H9 (cell line): ENCODE measurements around the gene TEX22. TPM values are rescaled to one million over a fixed set of nuclear protein-coding genes. Genes with fewer than 3 reads are reported as not detected.

Experiments used
- DNase-seq: peaks from one replicate; pipeline ENCODE4 v3.0.0-alpha.2; 2017
- H2AFZ ChIP-seq: one replicate; pipeline ENCODE4 v1.6.1; 2013; ENCODE audit warnings: mild to moderate bottlenecking, low read length, control low read depth, moderate library complexity
- H2AK5ac ChIP-seq: 2 replicates; pipeline ENCODE4 v1.6.1; 2013; ENCODE audit warnings: low read length, control low read depth, mixed read lengths; ENCODE audit not compliant: insufficient read length
- H2BK120ac ChIP-seq: one replicate; pipeline ENCODE4 v1.6.1; 2013; ENCODE audit warnings: low read depth, mild to moderate bottlenecking, low read length, control low read depth, inconsistent platforms; ENCODE audit not compliant: poor library complexity, severe bottlenecking
- H2BK12ac ChIP-seq: 2 replicates; pipeline ENCODE4 v1.6.1; 2013; ENCODE audit warnings: low read length, control low read depth, mixed read lengths, low read depth; ENCODE audit not compliant: insufficient read length
- H2BK15ac ChIP-seq: 2 replicates; pipeline ENCODE4 v1.6.1; 2013; ENCODE audit warnings: low read depth, low read length, control low read depth
- H2BK20ac ChIP-seq: one replicate; pipeline ENCODE4 v1.6.1; 2013; ENCODE audit warnings: low read depth, mild to moderate bottlenecking, low read length, control low read depth, inconsistent platforms; ENCODE audit not compliant: poor library complexity, severe bottlenecking
- H2BK5ac ChIP-seq: 2 replicates; pipeline ENCODE4 v1.6.1; 2013; ENCODE audit warnings: low read length, control low read depth, mixed read lengths; ENCODE audit not compliant: insufficient read length
- H3K14ac ChIP-seq: 2 replicates; pipeline ENCODE4 v1.6.1; 2013; ENCODE audit warnings: low read length, control low read depth; ENCODE audit not compliant: insufficient read depth
- H3K18ac ChIP-seq: 2 replicates; pipeline ENCODE4 v1.6.1; 2013; ENCODE audit warnings: low read depth, mild to moderate bottlenecking, mixed read lengths, low read length, control low read depth; ENCODE audit not compliant: insufficient read length
- H3K23ac ChIP-seq: 2 replicates; pipeline ENCODE4 v1.6.1; 2013; ENCODE audit warnings: low read length, control low read depth, mixed read lengths, low read depth; ENCODE audit not compliant: insufficient read length
- H3K23me2 ChIP-seq: 2 replicates; pipeline ENCODE4 v1.6.1; 2013; ENCODE audit warnings: low read depth, mild to moderate bottlenecking, mixed read lengths, low read length, control low read depth; ENCODE audit not compliant: insufficient read length, poor library complexity, severe bottlenecking
- H3K27ac ChIP-seq: 2 replicates; pipeline ENCODE4 v1.5.1; 2013; ENCODE audit warnings: low read length, control low read depth, mixed read lengths, low read depth; ENCODE audit not compliant: insufficient read length
- H3K27me3 ChIP-seq: 2 replicates; pipeline ENCODE4 v1.6.1; 2013; ENCODE audit warnings: low read length, control low read depth, inconsistent platforms; ENCODE audit not compliant: insufficient read depth
- H3K4ac ChIP-seq: 2 replicates; pipeline ENCODE4 v1.6.1; 2013; ENCODE audit warnings: low read depth, mild to moderate bottlenecking, control low read depth, inconsistent platforms, low read length, moderate library complexity
- H3K4me1 ChIP-seq: 2 replicates; pipeline ENCODE4 v1.6.1; 2013; ENCODE audit warnings: low read length, control low read depth, inconsistent platforms; ENCODE audit not compliant: insufficient read depth
- H3K4me2 ChIP-seq: 2 replicates; pipeline ENCODE4 v1.6.1; 2013; ENCODE audit warnings: low read length, control low read depth, mixed read lengths; ENCODE audit not compliant: insufficient read length, insufficient read depth
- H3K56ac ChIP-seq: 2 replicates; pipeline ENCODE4 v1.6.1; 2013; ENCODE audit warnings: low read depth, mild to moderate bottlenecking, mixed read lengths, low read length, control low read depth; ENCODE audit not compliant: insufficient read length
- H3K79me1 ChIP-seq: 2 replicates; pipeline ENCODE4 v1.6.1; 2013; ENCODE audit warnings: low read depth, mild to moderate bottlenecking, moderate library complexity, low read length, control low read depth, inconsistent platforms; ENCODE audit not compliant: insufficient read depth, poor library complexity, severe bottlenecking
- H3K79me2 ChIP-seq: 2 replicates; pipeline ENCODE4 v1.6.1; 2013; ENCODE audit warnings: low read length, control low read depth, inconsistent platforms; ENCODE audit not compliant: insufficient read depth
- H3K9ac ChIP-seq: 2 replicates; pipeline ENCODE4 v1.6.1; 2013; ENCODE audit warnings: low read length, control low read depth, mixed read lengths; ENCODE audit not compliant: insufficient read length; ENCODE audit errors: extremely low read depth
- H3K9me3 ChIP-seq: one replicate; pipeline ENCODE4 v1.6.1; 2013; ENCODE audit warnings: low read depth, low read length, inconsistent platforms; ENCODE audit not compliant: control insufficient read depth
- H3T11ph ChIP-seq: one replicate; pipeline ENCODE4 v1.6.1; 2013; ENCODE audit warnings: mild to moderate bottlenecking, low read length, control low read depth, inconsistent platforms
- H4K20me1 ChIP-seq: one replicate; pipeline ENCODE4 v1.6.1; 2013; ENCODE audit not compliant: control insufficient read depth, insufficient read length, insufficient read depth
- H4K5ac ChIP-seq: 2 replicates; pipeline ENCODE4 v1.6.1; 2013; ENCODE audit warnings: low read depth, mild to moderate bottlenecking, mixed read lengths, low read length, control low read depth; ENCODE audit not compliant: insufficient read length
- H4K8ac ChIP-seq: replicated peaks from 2 replicates; pipeline ENCODE4 v1.6.1; 2013; ENCODE audit warnings: low read length, control low read depth, mixed read lengths, low read depth; ENCODE audit not compliant: insufficient read length
- H4K91ac ChIP-seq: 2 replicates; pipeline ENCODE4 v1.6.1; 2013; ENCODE audit warnings: low read depth, mild to moderate bottlenecking, moderate library complexity, mixed read lengths, low read length, control low read depth; ENCODE audit not compliant: insufficient read length
- H3K27ac Mint-ChIP-seq, 3 experiments: 2 replicates in 2 of 3; 3 replicates in 1 of 3; pipeline ENCODE4 v1.8.0; 2020 to 2021; ENCODE audit warnings: mixed read lengths in 3 of 3, mild to moderate bottlenecking in 1 of 3, moderate library complexity in 1 of 3
- H3K27me3 Mint-ChIP-seq: 2 replicates; pipeline ENCODE4 v1.8.0; 2021; ENCODE audit warnings: low read depth, mild to moderate bottlenecking, moderate library complexity, mixed read lengths
- H3K36me3 Mint-ChIP-seq, 3 experiments: 2 replicates in 2 of 3; 3 replicates in 1 of 3; pipeline ENCODE4 v1.8.0; 2020 to 2021; ENCODE audit warnings: low read depth in 3 of 3, mixed read lengths in 3 of 3; ENCODE audit not compliant: insufficient read depth in 1 of 3
- H3K4me1 Mint-ChIP-seq, 2 experiments: 2 replicates each; pipeline ENCODE4 v1.8.0; 2020; ENCODE audit warnings: mixed read lengths in 2 of 2
- H3K4me3 Mint-ChIP-seq, 2 experiments: 2 replicates in 1 of 2; 3 replicates in 1 of 2; pipeline ENCODE4 v1.8.0; 2020 to 2021; ENCODE audit warnings: mild to moderate bottlenecking in 2 of 2, mixed read lengths in 2 of 2, moderate library complexity in 1 of 2
- H3K9me3 Mint-ChIP-seq, 2 experiments: 2 replicates in 1 of 2; 3 replicates in 1 of 2; pipeline ENCODE4 v1.8.0; 2020; ENCODE audit warnings: mild to moderate bottlenecking in 2 of 2, mixed read lengths in 2 of 2, moderate library complexity in 1 of 2
- WGBS: extraction: QIAGEN DNeasy Blood & Tissue Kit; methylation state at CpG from one replicate; pipeline ENCODE4 v1.1.7; 2013; ENCODE audit warnings: missing lambda C conversion rate, low lambda C conversion rate, mixed read lengths; ENCODE audit not compliant: insufficient read length; ENCODE audit errors: extremely low coverage; 5-methylcytosine and 5-hydroxymethylcytosine counted together
- total RNA-seq: library from RNA; stranded (reverse); gene quantifications from 2 replicates; pipeline ENCODE4 v1.2.1, GENCODE V29; 2021
- TF ChIP-seq, protein P1 (sequence below): fragments of 200-600 bp; sonication (generic); conservative IDR thresholded peaks from 3 replicates; pipeline ENCODE4 v1.8.0; 2021; ENCODE audit warnings: antibody characterized with exemption, mild to moderate bottlenecking

TEX22 gene
- total RNA-seq, 1 experiment from 2014 or later = 0.83 TPM

DNA sequence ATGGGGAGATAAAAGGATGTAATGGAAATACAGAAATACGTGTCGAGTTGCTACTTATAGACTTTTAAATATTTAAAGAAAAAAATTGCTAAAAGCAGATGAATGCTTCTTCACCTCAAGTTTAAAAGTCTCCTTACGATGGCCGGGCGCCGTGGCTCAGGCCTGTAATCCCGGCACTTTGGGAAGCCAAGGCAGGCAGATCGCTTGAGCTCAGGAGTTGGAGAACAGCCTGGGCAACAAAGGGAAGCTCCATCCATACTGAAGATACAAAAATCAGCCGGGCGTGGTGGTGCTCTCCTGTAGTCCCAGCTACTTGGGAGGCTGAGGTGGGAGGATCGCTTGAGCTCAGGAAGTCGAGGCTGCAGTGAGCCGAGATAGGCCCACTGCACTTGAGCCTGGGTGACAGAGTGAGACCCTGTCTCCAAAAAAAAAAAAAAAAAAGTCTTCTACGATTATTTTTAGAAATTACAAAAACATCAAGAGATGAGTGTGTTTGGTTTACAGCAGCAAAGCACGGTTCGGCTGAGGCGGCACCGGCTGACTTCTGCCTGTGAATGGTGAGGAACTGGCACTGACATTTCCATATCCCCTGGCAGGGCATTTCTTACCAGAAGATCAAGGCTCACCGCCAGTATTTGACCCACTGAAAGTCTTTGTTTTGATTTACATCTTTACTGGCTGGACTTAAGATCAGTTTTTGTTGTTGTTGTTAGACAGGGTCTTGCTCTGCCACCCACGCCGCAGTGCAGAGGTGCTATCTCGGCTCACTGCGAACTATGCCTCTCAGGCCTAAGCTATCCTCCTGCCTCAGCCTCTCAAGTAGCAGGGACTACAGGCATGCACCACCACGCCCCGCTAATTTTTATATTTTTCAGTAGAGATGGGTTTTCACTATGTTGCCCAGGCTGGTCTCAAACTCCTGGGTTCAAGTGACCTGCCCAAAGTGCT is 17.4 kb downstream of the TEX22 start:
- H3K9me3 ChIP-seq = no peaks in the 10 kb centered on the region
- H3K9me3 Mint-ChIP-seq = no peaks in the 10 kb centered on the region
- TF ChIP-seq, protein P1, sequence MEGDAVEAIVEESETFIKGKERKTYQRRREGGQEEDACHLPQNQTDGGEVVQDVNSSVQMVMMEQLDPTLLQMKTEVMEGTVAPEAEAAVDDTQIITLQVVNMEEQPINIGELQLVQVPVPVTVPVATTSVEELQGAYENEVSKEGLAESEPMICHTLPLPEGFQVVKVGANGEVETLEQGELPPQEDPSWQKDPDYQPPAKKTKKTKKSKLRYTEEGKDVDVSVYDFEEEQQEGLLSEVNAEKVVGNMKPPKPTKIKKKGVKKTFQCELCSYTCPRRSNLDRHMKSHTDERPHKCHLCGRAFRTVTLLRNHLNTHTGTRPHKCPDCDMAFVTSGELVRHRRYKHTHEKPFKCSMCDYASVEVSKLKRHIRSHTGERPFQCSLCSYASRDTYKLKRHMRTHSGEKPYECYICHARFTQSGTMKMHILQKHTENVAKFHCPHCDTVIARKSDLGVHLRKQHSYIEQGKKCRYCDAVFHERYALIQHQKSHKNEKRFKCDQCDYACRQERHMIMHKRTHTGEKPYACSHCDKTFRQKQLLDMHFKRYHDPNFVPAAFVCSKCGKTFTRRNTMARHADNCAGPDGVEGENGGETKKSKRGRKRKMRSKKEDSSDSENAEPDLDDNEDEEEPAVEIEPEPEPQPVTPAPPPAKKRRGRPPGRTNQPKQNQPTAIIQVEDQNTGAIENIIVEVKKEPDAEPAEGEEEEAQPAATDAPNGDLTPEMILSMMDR = no peak
- no peak for DNase-seq
- H2BK20ac ChIP-seq = no peak overlapping the region
- no peak overlapping the region for H2BK15ac ChIP-seq
- H3K56ac ChIP-seq = no peak overlapping the region
- no peak overlapping the region for H3K9ac ChIP-seq
- no peaks in the 10 kb centered on the region for H3K4me1 ChIP-seq
- H4K91ac ChIP-seq = no peak overlapping the region
- no peak overlapping the region for H3K18ac ChIP-seq
- H3K79me1 ChIP-seq = no peaks in the 10 kb centered on the region
- no CpG with 5 or more reads among the region's 25 CpGs for WGBS
- H2BK5ac ChIP-seq = no peak overlapping the region
- peak overlapping the region; percentile 51 to 77 for H3K4me3 Mint-ChIP-seq
- H3T11ph ChIP-seq = no peak overlapping the region
- H3K23ac ChIP-seq = no peak overlapping the region
- H3K27me3 ChIP-seq = peaks cover 7% of the 10 kb centered on the region
- no peak overlapping the region for H2BK120ac ChIP-seq
- H4K20me1 ChIP-seq = no peaks in the 10 kb centered on the region
- H3K4ac ChIP-seq = no peak overlapping the region
- peaks cover 57% of the 10 kb centered on the region for H3K27me3 Mint-ChIP-seq
- H3K27ac ChIP-seq = no peak overlapping the region
- no peak overlapping the region for H3K4me2 ChIP-seq
- H3K4me1 Mint-ChIP-seq = peaks cover 9 to 21% of the 10 kb centered on the region in 2 experiments
- H3K36me3 Mint-ChIP-seq = peaks cover 3 to 19% (median 13%) of the 10 kb centered on the region in 3 experiments; a peak in 6 of 7 replicates
- no peak overlapping the region for H2BK12ac ChIP-seq
- H4K5ac ChIP-seq = no peak overlapping the region
- no peak overlapping the region for H4K8ac ChIP-seq
- H3K23me2 ChIP-seq = peaks cover 20% of the 10 kb centered on the region
- no peak overlapping the region for H3K27ac Mint-ChIP-seq
- no peak overlapping the region for H2AFZ ChIP-seq
- no peak overlapping the region for H2AK5ac ChIP-seq
- H3K14ac ChIP-seq = no peak overlapping the region
- peaks cover 7% of the 10 kb centered on the region; the same call in 1 of the 2 replicates for H3K79me2 ChIP-seq
